ENCODE measurements around the gene ARHGEF2.

Gene ARHGEF2

GRCh38 chr1:155900161-155900560 is 78.2 kb downstream of the ARHGEF2 start:
- Histone ChIP-seq H3K4me1 (ENCODE audit: insufficient read depth, low read length, poor library complexity, severe bottlenecking) (no peaks in the 10 kb centered on the region), H3K9me2 (replicated peaks; ENCODE audit: low read depth, low read length) (no peaks in the 10 kb centered on the region), H2AFZ (ENCODE audit: low read length) (no peak overlapping the region), H4K20me1 (ENCODE audit: insufficient read depth, low read length, poor library complexity, severe bottlenecking) (no peaks in the 10 kb centered on the region), H3K4me2 (ENCODE audit: low read depth, low read length, poor library complexity, severe bottlenecking) (no peak overlapping the region), H3K9me3 (ENCODE audit: insufficient read depth, low read depth, low read length) (no peaks in the 10 kb centered on the region), H3K36me3 (ENCODE audit: insufficient read depth, low read length) (peaks cover 45% of the 10 kb centered on the region; the same call in 1 of the 2 replicates), H3K9ac (ENCODE audit: low read depth, low read length, poor library complexity, severe bottlenecking) (no peak overlapping the region), H3F3A (ENCODE audit: low read depth) (0 out of 2 replicates have a peak, but pooled peaks cover 3% of the 10 kb centered on the region), H3K4me3 (ENCODE audit: low read length, poor library complexity, severe bottlenecking) (no peak overlapping the region), H3K27me3 (ENCODE audit: insufficient read depth, low read length, poor library complexity, severe bottlenecking) (no peaks in the 10 kb centered on the region), H3K79me2 (ENCODE audit: insufficient read depth, low read length) (no peaks in the 10 kb centered on the region)
- TF ChIP-seq CTCF (conservative IDR thresholded peaks at IDR 0.05; ENCODE audit: low read length) (no peak), EZH2phosphoT487 (IDR thresholded peaks at IDR 0.05; ENCODE audit: borderline replicate concordance) (no peak)

GRCh38 chr1:155899683-155900082 is 78.7 kb downstream of the ARHGEF2 start:
- no peaks in the 10 kb centered on the region for H3K79me2 ChIP-seq (ENCODE audit: insufficient read depth, low read length)
- H3K4me1 ChIP-seq (ENCODE audit: insufficient read depth, low read length, poor library complexity, severe bottlenecking): no peaks in the 10 kb centered on the region
- no peak overlapping the region for H3K9ac ChIP-seq (ENCODE audit: low read depth, low read length, poor library complexity, severe bottlenecking)
- no peaks in the 10 kb centered on the region for H3K9me2 ChIP-seq (replicated peaks; ENCODE audit: low read depth, low read length)
- H3K36me3 ChIP-seq (ENCODE audit: insufficient read depth, low read length): peaks cover 41% of the 10 kb centered on the region; the same call in 1 of the 2 replicates
- no peaks in the 10 kb centered on the region for H4K20me1 ChIP-seq (ENCODE audit: insufficient read depth, low read length, poor library complexity, severe bottlenecking)
- H3F3A ChIP-seq (ENCODE audit: low read depth): 0 out of 2 replicates have a peak, but pooled peaks cover 3% of the 10 kb centered on the region
- TF ChIP-seq CTCF (conservative IDR thresholded peaks at IDR 0.05; ENCODE audit: low read length) (no peak), EZH2phosphoT487 (IDR thresholded peaks at IDR 0.05; ENCODE audit: borderline replicate concordance) (no peak)
- no peak overlapping the region for H2AFZ ChIP-seq (ENCODE audit: low read length)
- H3K4me2 ChIP-seq (ENCODE audit: low read depth, low read length, poor library complexity, severe bottlenecking): no peak overlapping the region
- no peaks in the 10 kb centered on the region for H3K27me3 ChIP-seq (ENCODE audit: insufficient read depth, low read length, poor library complexity, severe bottlenecking)
- H3K9me3 ChIP-seq (ENCODE audit: insufficient read depth, low read depth, low read length): no peaks in the 10 kb centered on the region
- no peak overlapping the region for H3K4me3 ChIP-seq (ENCODE audit: low read length, poor library complexity, severe bottlenecking)

GRCh38 chr1:155898888-155899287 is 79.5 kb downstream of the ARHGEF2 start:
- Histone ChIP-seq H3K9me3 (ENCODE audit: insufficient read depth, low read depth, low read length) (no peaks in the 10 kb centered on the region), H3K79me2 (ENCODE audit: insufficient read depth, low read length) (no peaks in the 10 kb centered on the region), H3K4me1 (ENCODE audit: insufficient read depth, low read length, poor library complexity, severe bottlenecking) (no peaks in the 10 kb centered on the region), H3K36me3 (ENCODE audit: insufficient read depth, low read length) (peaks cover 33% of the 10 kb centered on the region; the same call in 1 of the 2 replicates), H3K27me3 (ENCODE audit: insufficient read depth, low read length, poor library complexity, severe bottlenecking) (no peaks in the 10 kb centered on the region), H4K20me1 (ENCODE audit: insufficient read depth, low read length, poor library complexity, severe bottlenecking) (no peaks in the 10 kb centered on the region), H3K4me2 (ENCODE audit: low read depth, low read length, poor library complexity, severe bottlenecking) (no peak overlapping the region), H3K4me3 (ENCODE audit: low read length, poor library complexity, severe bottlenecking) (no peak overlapping the region), H3K9ac (ENCODE audit: low read depth, low read length, poor library complexity, severe bottlenecking) (no peak overlapping the region), H3F3A (ENCODE audit: low read depth) (0 out of 2 replicates have a peak, but pooled peaks cover 3% of the 10 kb centered on the region), H3K9me2 (replicated peaks; ENCODE audit: low read depth, low read length) (no peaks in the 10 kb centered on the region), H2AFZ (ENCODE audit: low read length) (no peak overlapping the region)
- TF ChIP-seq CTCF (conservative IDR thresholded peaks at IDR 0.05; ENCODE audit: low read length) (no peak), EZH2phosphoT487 (IDR thresholded peaks at IDR 0.05; ENCODE audit: borderline replicate concordance) (no peak)
